Pericardium fibroblast (primary cell): ENCODE measurements around the gene RRP1. TPM values are rescaled to one million over a fixed set of nuclear protein-coding genes. Genes with fewer than 3 reads are reported as not detected.

Experiments used
- total RNA-seq: library from RNA; depleted of rRNA; stranded (reverse); fragments of >200 nt; gene quantifications from 2 replicates; pipeline ENCODE4 v1.2.3, GENCODE V29; 2015

RRP1 gene
- total RNA-seq: 11.3 and 19.2 TPM in 2 replicates

GRCh38 chr21:43789276-43790009 is at the start of gene RRP1:
RRP1 (plus strand) TSS chr21:43789577; CDS start chr21:43789630, 53 bp downstream.

GRCh38 chr21:43775795-43776430 is 13.5 kb upstream of the RRP1 start, which contains the start of gene CSTB:
CSTB (minus strand) TSS chr21:43776308; CDS start chr21:43776269, 39 bp downstream.

Other genes with a start within 250 kb of the RRP1 start
- 0.47 and 1.2 TPM in 2 replicates for gene HSF2BP, start 130.1 kb upstream of the RRP1 start, total RNA-seq
- gene RRP1B, start 130.0 kb upstream of the RRP1 start, total RNA-seq: 18.8 and 20.7 TPM in 2 replicates
- 62.1 and 113 TPM in 2 replicates for gene PDXK, start 70.4 kb upstream of the RRP1 start, total RNA-seq
- gene CSTB, start 13.3 kb upstream of the RRP1 start, total RNA-seq: 19.6 and 23.2 TPM in 2 replicates
- gene AGPAT3, start 75.6 kb downstream of the RRP1 start, total RNA-seq: 22.8 and 24.3 TPM in 2 replicates
- 11.7 and 13.2 TPM in 2 replicates for gene TRAPPC10, start 222.7 kb downstream of the RRP1 start, total RNA-seq